Activated CD4-positive, alpha-beta T cell treated with anti-CD3 and anti-CD28 coated beads for 24 hours (primary cell): ENCODE results near the gene GPC5.

Experiments
- DNase-seq, 2 donors: peaks; one replicate each; pipeline ENCODE4 v3.0.0-alpha.2; 2020; ENCODE audit warnings: low read depth in 2 of 2

Gene GPC5

DNA sequence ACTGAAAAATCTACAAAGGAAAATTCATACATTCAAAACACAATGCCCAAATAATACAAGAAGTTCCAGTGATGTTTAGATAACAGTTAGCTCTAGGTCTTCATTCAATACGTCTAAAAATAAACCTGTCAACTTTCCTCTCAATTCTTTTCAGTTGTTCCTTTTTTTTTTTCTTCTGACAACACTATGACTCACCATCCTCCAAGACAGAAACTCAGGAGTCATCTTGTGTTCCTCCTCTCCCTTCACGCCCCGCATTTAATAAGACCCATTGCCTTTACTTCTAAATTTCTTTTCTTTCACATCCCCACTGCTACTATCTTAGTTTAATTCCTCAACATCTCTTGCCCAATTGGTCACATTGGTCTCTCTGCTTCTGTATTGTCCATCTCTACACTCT, 759.9 kb downstream of the GPC5 start:
- DNase-seq: no peak

DNA sequence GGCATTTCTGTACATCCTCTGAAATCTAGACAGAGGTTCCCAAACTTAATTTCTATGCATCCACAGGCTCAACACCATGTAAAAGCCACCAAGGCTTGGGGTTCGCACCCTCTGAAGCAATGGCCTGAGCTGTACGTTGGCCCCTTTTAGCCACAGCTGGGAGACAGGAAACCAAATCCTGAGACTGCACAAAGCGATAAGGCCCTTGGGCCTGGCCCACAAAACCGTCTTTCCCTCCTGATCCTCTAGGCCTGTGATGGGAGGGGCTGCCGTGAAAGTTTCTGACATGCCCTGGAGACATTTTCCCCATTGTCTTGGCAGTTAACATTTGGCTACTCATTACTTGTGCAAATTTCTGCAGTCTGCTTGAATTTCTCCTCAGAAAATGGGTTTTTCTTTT, 766.4 kb downstream of the GPC5 start:
- no peak for DNase-seq

DNA sequence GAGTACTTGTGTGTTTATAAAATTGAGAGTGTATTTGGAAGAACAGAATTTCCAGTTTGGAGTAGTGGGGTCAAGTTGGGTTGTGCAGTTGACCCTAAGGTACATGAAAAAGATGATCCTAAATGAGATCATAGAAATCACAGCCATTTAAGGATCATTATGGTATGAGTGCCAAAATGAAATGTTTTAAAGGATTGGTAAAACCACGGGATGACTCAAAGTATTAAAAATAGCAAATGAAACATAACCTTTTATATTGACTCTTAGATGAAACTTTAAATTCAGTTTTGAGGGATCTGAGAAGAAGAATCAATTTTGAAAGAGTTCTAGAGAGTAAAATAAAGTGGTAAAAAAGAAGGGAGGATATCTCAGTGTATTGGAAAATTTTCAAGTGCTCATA, 773.8 kb downstream of the GPC5 start:
- DNase-seq: no peak

DNA sequence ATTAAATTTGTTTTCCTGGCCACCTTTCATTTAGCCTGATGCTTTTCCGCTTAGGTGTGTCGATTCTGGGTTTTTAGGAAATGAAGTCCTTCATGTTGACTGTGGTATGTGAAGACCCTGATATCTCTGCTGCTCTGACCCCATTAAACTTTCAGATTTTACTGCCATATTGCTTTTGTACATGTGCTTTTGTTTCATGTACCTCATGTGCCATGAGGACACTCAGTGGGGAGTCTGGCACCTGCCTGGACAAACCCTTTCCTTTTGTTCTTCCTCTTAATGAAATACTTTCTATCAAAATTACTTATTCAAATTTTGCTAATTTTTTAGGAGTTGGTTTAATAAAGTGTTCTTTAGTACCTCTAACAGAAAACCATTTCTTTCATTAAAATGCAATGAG, 774.8 kb downstream of the GPC5 start:
- no peak for DNase-seq

DNA sequence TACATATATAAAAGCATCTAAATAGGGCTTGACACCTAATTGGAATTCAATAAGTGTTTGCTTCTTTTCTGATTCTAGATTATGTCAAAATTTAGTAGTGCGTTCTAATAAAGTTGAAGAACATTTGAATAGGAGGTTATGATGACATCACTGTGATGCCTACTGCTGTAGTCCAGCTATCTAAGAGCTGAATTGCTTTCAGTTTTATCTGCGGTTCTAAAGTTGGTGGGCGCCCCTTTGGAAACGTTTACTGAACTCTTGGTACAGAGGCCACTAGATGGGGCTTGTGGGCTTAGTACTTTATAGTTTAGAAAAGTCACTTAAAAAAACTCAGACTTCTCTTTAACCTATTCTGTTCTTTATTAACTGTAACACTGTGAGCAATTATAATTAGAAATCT, 776.9 kb downstream of the GPC5 start:
- DNase-seq: no peak

- DNase-seq: no peak
Measured at GRCh38 chr13:92177966-92178365, 779.5 kb downstream of the GPC5 start.

GRCh38 chr13:92179223-92179622, 780.8 kb downstream of the GPC5 start:
- no peak for DNase-seq

DNA sequence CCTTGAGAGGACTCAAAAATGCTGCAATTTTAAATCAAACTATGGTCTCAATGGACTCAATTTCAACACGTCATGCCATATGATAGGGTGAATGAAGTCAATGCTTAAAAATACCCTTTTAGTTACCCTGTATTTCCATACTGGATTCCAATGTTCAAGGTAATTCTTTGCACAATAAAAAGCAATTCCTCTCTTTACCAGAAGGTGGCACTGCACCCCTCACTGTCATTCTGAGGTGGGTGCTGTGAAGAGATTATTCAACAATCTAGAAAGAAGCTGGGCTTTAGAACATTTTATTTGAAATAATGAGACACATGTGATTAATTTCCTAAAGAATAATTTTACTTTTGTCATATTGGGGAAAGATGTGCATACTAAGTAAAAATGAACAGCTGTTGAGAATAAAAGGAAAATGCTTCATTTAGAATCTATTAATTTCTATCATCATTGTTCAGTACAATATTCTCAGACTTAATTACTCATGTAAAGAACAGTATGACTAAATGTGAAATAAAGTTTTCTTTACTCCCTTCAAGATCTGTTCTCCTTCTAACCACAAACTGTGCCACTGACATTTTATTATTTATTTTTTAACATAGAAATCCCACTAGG, 789.1 kb downstream of the GPC5 start:
- peak in 1 of 2 donors; percentile 8 for DNase-seq

GRCh38 chr13:92188574-92188973, 790.2 kb downstream of the GPC5 start:
- no peak for DNase-seq

DNA sequence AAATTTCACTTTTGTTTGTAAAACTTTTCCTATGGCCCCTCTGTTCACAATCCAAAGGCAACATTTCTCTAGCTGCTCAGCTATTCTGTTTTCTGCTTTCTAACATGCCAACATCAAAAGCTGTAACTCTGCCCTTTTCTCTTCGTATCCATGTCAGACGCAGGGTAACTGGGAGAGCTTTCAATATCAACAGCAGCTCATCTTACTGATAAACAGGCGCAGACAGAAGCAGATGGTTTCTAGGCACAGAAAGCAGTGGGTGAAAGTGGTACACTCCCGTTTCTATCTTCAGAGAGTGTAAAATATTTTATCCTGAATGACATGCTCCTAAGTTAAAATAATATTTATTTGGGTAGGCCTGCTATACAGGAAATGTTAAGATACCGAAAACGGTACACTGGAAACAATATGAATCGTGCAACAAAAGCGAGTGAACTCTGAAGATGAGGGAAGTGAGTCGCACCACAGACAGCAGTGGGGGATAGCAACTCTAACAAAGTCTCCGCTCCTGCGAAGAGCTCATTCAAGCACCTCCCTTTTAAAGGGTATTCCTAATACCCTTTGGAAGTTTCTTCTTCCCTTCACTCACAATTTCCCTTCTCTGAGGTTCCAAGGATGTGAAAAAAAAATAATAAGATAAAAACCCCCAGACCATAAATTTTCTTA, 798.3 kb downstream of the GPC5 start:
- DNase-seq: no peak

DNA sequence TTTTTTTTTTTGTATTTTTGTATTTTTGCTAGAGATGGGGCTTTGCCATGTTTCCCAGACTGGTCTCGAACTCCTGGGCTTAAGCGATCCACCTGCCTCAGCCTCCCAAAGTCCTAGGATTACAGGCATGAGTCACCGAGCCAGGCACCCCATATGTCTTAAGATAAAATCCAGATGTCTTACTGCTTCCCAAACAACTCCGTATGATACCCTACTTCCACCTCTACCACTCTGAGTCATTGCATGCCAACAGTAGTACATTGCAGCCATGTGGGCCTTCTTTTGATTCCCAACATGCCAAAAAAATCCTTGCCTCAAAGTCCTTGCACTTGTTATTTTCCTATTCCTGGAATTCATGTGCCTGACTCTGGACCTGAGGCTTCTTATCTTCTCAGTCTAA, 799.2 kb downstream of the GPC5 start:
- no peak for DNase-seq

GRCh38 chr13:92218615-92219014, 820.2 kb downstream of the GPC5 start:
- no peak for DNase-seq

- DNase-seq: no peak
Measured at GRCh38 chr13:92221916-92222315, 823.5 kb downstream of the GPC5 start.

DNA sequence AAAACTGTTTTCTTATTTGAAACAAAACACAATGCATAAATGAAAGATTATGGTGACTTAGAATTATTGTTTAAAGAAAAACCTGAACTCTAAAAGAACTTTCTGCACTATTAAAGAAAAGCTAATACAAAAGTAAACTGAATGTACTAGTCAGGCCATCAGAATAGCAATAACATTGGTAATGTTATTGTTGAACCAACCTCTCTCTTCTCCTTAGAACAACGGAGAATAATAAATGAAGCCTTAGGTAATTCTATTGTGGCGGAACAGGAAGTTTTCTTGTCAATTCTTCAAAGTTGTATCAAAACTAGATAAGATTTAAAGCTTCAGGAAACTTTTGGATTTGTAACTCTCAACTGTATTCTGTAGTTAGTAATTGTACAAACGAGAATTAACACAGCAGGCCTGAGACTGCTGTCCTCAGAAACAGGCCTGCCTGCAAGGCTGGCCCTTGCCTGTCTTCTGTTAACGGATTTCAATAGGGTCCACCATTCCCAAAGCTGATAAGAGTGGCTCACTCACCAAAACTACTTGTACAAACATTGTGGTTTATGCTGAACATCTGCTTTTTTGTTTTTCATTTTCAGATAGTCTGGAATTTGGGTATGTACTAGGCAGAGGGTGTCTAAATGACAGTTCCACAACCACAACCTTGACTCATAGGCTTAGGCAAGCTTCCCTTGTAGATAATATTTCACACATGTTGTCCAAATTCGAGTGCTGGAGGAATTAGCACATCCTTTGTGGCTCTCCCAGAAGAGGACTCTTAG, 825.8 kb downstream of the GPC5 start:
- DNase-seq: no peak

GRCh38 chr13:92224825-92225224, 826.4 kb downstream of the GPC5 start:
- DNase-seq: no peak

DNA sequence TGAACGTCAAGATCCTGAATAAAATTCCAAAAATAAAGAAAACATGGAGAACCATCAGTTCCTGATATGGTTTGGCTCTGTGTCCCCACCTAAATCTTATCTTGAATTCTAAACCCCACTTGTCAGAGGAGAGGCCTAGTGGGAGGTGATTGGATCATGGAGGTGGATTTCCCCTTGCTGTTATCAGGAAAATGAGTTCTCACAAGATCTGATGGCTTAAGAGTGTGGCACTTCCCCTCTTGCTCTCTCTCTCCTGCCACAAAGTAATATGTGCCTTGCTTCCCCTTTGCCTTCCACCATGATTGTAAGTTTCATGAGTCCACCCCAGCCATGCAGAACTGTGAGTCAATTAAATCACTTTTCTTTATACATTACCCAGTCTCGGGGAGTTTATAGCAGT, 827.4 kb downstream of the GPC5 start:
- no peak for DNase-seq

GRCh38 chr13:92232871-92233270, 834.5 kb downstream of the GPC5 start:
- no peak for DNase-seq

DNA sequence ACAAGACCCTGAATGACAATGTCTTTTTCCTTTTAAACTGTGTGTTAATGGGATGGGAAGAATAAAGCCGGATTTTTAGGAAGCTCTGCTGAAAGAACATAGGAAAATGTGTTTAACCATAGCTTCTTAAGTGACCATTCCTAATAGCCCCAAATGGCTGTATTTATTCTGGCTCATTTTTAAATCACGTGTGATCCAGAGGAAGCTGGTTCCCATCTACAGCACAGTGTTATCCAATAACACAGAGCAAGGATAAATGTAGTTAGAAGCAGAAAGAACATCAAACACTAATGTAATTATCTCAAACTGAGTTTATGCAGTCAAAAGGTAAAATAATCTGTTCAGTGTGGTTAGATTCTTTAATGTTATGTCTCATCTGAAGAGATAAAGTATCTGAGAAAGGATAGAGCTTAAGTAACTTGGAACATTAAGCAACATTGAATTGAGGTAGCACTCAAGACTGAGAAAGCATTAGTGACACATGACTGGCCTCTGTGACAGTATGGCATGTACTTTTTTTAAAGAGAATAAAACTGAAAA, 853.3 kb downstream of the GPC5 start:
- no peak for DNase-seq

DNA sequence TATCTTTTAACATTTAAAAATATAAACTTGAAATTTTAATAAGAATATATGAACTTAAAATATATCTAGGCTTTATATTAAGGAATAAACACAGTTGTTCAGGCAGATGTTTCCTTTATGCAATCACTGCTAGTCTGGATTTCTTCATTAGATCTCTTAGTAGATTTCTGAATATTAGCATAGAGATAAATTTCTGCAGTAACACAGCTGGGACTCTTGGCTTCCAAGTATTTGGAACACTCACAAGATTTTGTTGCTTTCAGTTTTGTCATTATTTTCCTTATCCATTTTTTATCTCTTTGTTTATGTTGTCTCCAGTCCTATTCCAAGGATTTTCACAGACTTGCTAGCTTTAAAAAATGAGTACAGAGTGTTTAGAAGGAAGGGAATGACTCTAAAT, 857.1 kb downstream of the GPC5 start:
- no peak for DNase-seq

- no peak for DNase-seq
Measured at GRCh38 chr13:92256211-92256610, 857.8 kb downstream of the GPC5 start.

DNA sequence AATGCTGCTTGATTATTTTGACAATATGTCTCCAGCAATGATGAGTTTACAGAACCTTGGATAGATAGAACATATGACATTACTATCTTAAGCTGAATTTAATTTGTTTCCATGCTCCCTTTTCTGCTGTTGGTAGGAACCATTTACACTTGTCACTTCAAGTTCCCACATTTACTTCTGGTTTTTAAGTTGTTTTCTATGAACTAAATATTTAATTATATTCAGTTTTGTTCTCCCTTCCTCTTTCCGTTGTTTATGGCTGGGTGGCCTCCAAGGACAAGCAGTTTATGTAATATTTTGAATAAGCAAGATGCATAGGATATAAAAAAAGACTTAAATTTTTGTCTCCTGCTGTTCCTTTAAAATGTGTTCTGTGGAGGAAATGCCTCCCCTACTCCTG, 860.6 kb downstream of the GPC5 start:
- no peak for DNase-seq

- DNase-seq: no peak
Measured at GRCh38 chr13:92259523-92259922, 861.1 kb downstream of the GPC5 start.

- no peak for DNase-seq
Measured at GRCh38 chr13:92260363-92260762, 861.9 kb downstream of the GPC5 start.
